CD8-positive, alpha-beta memory T cell (primary cell): ENCODE results near the gene MT1HL1. TPM values are rescaled to one million over a fixed set of nuclear protein-coding genes. Genes with fewer than 3 reads are reported as not detected.

Experiments
- CTCF ChIA-PET: fragments of 350-600 bp; sonication (Branson Sonifier 250); formaldehyde crosslinking; loops from one replicate; lab custom pipeline; 2021; ENCODE audit warnings: antibody characterized with exemption; lab: Charles Lee
- POLR2A ChIA-PET: fragments of 350-600 bp; sonication (Branson Sonifier 250); formaldehyde crosslinking; loops from one replicate; lab custom pipeline; 2021; ENCODE audit warnings: antibody characterized with exemption; lab: Charles Lee
- DNase-seq, 5 donors: peaks; one replicate each; pipeline versions ENCODE4 v3.0.0 to v3.0.0-alpha.2; 2020 to 2022; ENCODE audit warnings: mixed read lengths in 1 of 5
- H3K27ac ChIP-seq: one replicate; pipeline ENCODE4 v1.7.0; 2013; ENCODE audit warnings: low read depth, mild to moderate bottlenecking, low read length, moderate library complexity
- H3K27me3 ChIP-seq: 2 replicates; pipeline ENCODE4 v1.7.0; 2013; ENCODE audit warnings: low read length, mild to moderate bottlenecking; ENCODE audit not compliant: insufficient read depth, poor library complexity, severe bottlenecking
- H3K36me3 ChIP-seq: 2 replicates; pipeline ENCODE4 v1.7.0; 2013; ENCODE audit warnings: mild to moderate bottlenecking, low read length, moderate library complexity; ENCODE audit not compliant: insufficient read depth
- H3K4me1 ChIP-seq: 2 replicates; pipeline ENCODE4 v1.7.0; 2013; ENCODE audit warnings: mild to moderate bottlenecking, low read length, moderate library complexity; ENCODE audit not compliant: insufficient read depth
- H3K4me3 ChIP-seq: 2 replicates; pipeline ENCODE4 v1.7.0; 2013; ENCODE audit warnings: mild to moderate bottlenecking, low read length
- H3K9me3 ChIP-seq: 2 replicates; pipeline ENCODE4 v1.7.0; 2013; ENCODE audit warnings: mild to moderate bottlenecking, low read length
- H3K27ac Mint-ChIP-seq, 8 donors: one replicate each; pipeline ENCODE4 v1.8.0; 2020 to 2021; ENCODE audit warnings: mixed read lengths in 8 of 8, mild to moderate bottlenecking in 6 of 8, inconsistent platforms in 3 of 8, moderate library complexity in 3 of 8
- H3K27me3 Mint-ChIP-seq, 2 donors: one replicate each; pipeline ENCODE4 v1.8.0; 2020 to 2021; ENCODE audit warnings: mixed read lengths in 2 of 2, mild to moderate bottlenecking in 1 of 2, moderate library complexity in 1 of 2
- H3K36me3 Mint-ChIP-seq, 3 donors: one replicate each; pipeline ENCODE4 v1.8.0; 2020 to 2021; ENCODE audit warnings: mixed read lengths in 3 of 3, inconsistent platforms in 1 of 3, mild to moderate bottlenecking in 1 of 3
- H3K4me1 Mint-ChIP-seq, 3 donors: one replicate each; pipeline ENCODE4 v1.8.0; 2020 to 2021; ENCODE audit warnings: mixed read lengths in 3 of 3, inconsistent platforms in 1 of 3, mild to moderate bottlenecking in 1 of 3
- H3K4me3 Mint-ChIP-seq, 7 donors: one replicate each; pipeline ENCODE4 v1.8.0; 2020 to 2021; ENCODE audit warnings: mixed read lengths in 7 of 7, mild to moderate bottlenecking in 6 of 7, moderate library complexity in 4 of 7, inconsistent platforms in 2 of 7
- H3K9me3 Mint-ChIP-seq, 5 donors: one replicate each; pipeline ENCODE4 v1.8.0; 2020 to 2022; ENCODE audit warnings: mixed read lengths in 5 of 5, mild to moderate bottlenecking in 3 of 5, moderate library complexity in 2 of 5, inconsistent platforms in 1 of 5
- polyA plus RNA-seq: library from polyadenylated mRNA; unstranded; fragments of 300-500 nt; fragmentation: Illumina TruSeq; gene quantifications from one replicate; pipeline ENCODE4 v1.2.3, GENCODE V29; 2021
- total RNA-seq, 2 experiments: library from RNA; stranded (reverse); gene quantifications; one replicate each; pipeline ENCODE4 v1.2.3, GENCODE V29; 2021

MT1HL1 gene
- total and polyA plus RNA-seq, 3 experiments from 2014 or later: not detected

GRCh38 chr1:237032029-237032428, 27.8 kb upstream of the MT1HL1 start:
- Mint-ChIP-seq H3K4me3 (no peak overlapping the region), H3K27ac (no peak overlapping the region), H3K27me3 (peaks cover 20 to 43% of the 10 kb centered on the region in 2 donors), H3K9me3 (peaks cover 0 to 3% (median 0%) of the 10 kb centered on the region in 5 donors), H3K36me3 (no peaks in the 10 kb centered on the region), H3K4me1 (no peaks in the 10 kb centered on the region)
- H3K36me3 ChIP-seq: no peaks in the 10 kb centered on the region
- peaks cover 3% of the 10 kb centered on the region for H3K27me3 ChIP-seq
- H3K4me3 ChIP-seq: no peak overlapping the region
- no peaks in the 10 kb centered on the region for H3K9me3 ChIP-seq
- no peak for DNase-seq
- CTCF ChIA-PET: no interaction called here
- POLR2A ChIA-PET: no interaction called here
- H3K27ac ChIP-seq: no peak overlapping the region
- no peaks in the 10 kb centered on the region for H3K4me1 ChIP-seq

- Mint-ChIP-seq H3K27me3 (peaks cover 20 to 43% of the 10 kb centered on the region in 2 donors), H3K27ac (no peak overlapping the region), H3K9me3 (peaks cover 0 to 3% (median 0%) of the 10 kb centered on the region in 5 donors), H3K4me3 (no peak overlapping the region), H3K36me3 (no peaks in the 10 kb centered on the region), H3K4me1 (no peaks in the 10 kb centered on the region)
- H3K4me3 ChIP-seq: no peak overlapping the region
- H3K4me1 ChIP-seq: no peaks in the 10 kb centered on the region
- H3K9me3 ChIP-seq: no peaks in the 10 kb centered on the region
- DNase-seq: no peak
- no peaks in the 10 kb centered on the region for H3K36me3 ChIP-seq
- ChIA-PET POLR2A (no interaction called here), CTCF (no interaction called here)
- no peak overlapping the region for H3K27ac ChIP-seq
- peaks cover 3% of the 10 kb centered on the region for H3K27me3 ChIP-seq
Observed at GRCh38 chr1:237031480-237031879, 27.2 kb upstream of the MT1HL1 start.

GRCh38 chr1:237029850-237030535, 25.8 kb upstream of the MT1HL1 start:
- H3K4me3 ChIP-seq: no peak overlapping the region
- H3K4me3 Mint-ChIP-seq: no peak overlapping the region
- peaks cover 0 to 5% (median 0%) of the 10 kb centered on the region in 3 donors for H3K36me3 Mint-ChIP-seq
- DNase-seq: no peak
- H3K4me1 ChIP-seq: no peaks in the 10 kb centered on the region
- H3K27me3 Mint-ChIP-seq: peaks cover 20 to 48% of the 10 kb centered on the region in 2 donors
- H3K36me3 ChIP-seq: no peaks in the 10 kb centered on the region
- peaks cover 3% of the 10 kb centered on the region for H3K27me3 ChIP-seq
- ChIA-PET CTCF (no interaction called here), POLR2A (no interaction called here)
- H3K27ac ChIP-seq: no peak overlapping the region
- H3K27ac Mint-ChIP-seq: no peak overlapping the region
- no peaks in the 10 kb centered on the region for H3K4me1 Mint-ChIP-seq
- no peaks in the 10 kb centered on the region for H3K9me3 ChIP-seq
- peaks cover 5 to 11% (median 6%) of the 10 kb centered on the region in 5 donors for H3K9me3 Mint-ChIP-seq

- no peak overlapping the region for H3K27ac Mint-ChIP-seq
- POLR2A ChIA-PET: no interaction called here
- no peak for DNase-seq
- peaks cover 18 to 44% of the 10 kb centered on the region in 2 donors for H3K27me3 Mint-ChIP-seq
- H3K9me3 Mint-ChIP-seq: peaks cover 5 to 11% (median 6%) of the 10 kb centered on the region in 5 donors
- H3K4me1 Mint-ChIP-seq: no peaks in the 10 kb centered on the region
- Histone ChIP-seq H3K27me3 (peaks cover 3% of the 10 kb centered on the region), H3K4me1 (no peaks in the 10 kb centered on the region), H3K4me3 (no peak overlapping the region), H3K27ac (no peak overlapping the region), H3K36me3 (no peaks in the 10 kb centered on the region), H3K9me3 (no peaks in the 10 kb centered on the region)
- peaks cover 0 to 5% (median 0%) of the 10 kb centered on the region in 3 donors for H3K36me3 Mint-ChIP-seq
- CTCF ChIA-PET: no interaction called here
- no peak overlapping the region for H3K4me3 Mint-ChIP-seq
Observed at GRCh38 chr1:237029240-237029639, 25.0 kb upstream of the MT1HL1 start.

- CTCF ChIA-PET: no interaction called here
- Histone ChIP-seq H3K4me3 (no peak overlapping the region), H3K4me1 (no peaks in the 10 kb centered on the region), H3K27ac (no peak overlapping the region), H3K9me3 (no peaks in the 10 kb centered on the region), H3K27me3 (peaks cover 3% of the 10 kb centered on the region), H3K36me3 (no peaks in the 10 kb centered on the region)
- no peak overlapping the region for H3K27ac Mint-ChIP-seq
- H3K36me3 Mint-ChIP-seq: peaks cover 0 to 5% (median 0%) of the 10 kb centered on the region in 3 donors
- no peaks in the 10 kb centered on the region for H3K4me1 Mint-ChIP-seq
- no peak for DNase-seq
- H3K4me3 Mint-ChIP-seq: no peak overlapping the region
- H3K27me3 Mint-ChIP-seq: peaks cover 16 to 31% of the 10 kb centered on the region in 2 donors
- POLR2A ChIA-PET: no interaction called here
- H3K9me3 Mint-ChIP-seq: peaks cover 5 to 11% (median 6%) of the 10 kb centered on the region in 5 donors
Observed at GRCh38 chr1:237025358-237026074, 21.3 kb upstream of the MT1HL1 start.

DNA sequence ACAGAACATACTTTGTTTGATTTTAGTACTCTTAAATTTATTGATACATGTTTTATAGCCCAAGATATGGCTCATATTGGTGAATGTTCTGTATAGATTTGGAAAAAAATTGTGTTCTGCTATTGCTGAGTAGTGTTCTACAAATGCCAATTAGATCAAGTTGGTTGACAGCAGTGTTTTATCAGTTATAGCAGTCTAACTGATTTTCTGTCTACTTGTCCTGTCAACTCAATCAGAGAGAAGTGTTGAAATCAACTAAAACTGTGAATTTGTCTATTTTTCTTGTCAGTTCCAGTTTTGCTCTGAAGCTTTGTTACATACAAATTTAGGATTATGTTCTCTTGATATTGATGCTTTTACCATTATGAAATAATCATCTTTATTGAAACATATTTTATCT, 14.7 kb upstream of the MT1HL1 start:
- Mint-ChIP-seq H3K36me3 (no peaks in the 10 kb centered on the region), H3K4me3 (no peak overlapping the region), H3K9me3 (no peaks in the 10 kb centered on the region), H3K4me1 (no peaks in the 10 kb centered on the region), H3K27me3 (peaks cover 0 to 4% of the 10 kb centered on the region in 2 donors), H3K27ac (no peak overlapping the region)
- POLR2A ChIA-PET: no interaction called here
- DNase-seq: no peak
- H3K27me3 ChIP-seq: no peaks in the 10 kb centered on the region
- no peaks in the 10 kb centered on the region for H3K4me1 ChIP-seq
- no peaks in the 10 kb centered on the region for H3K36me3 ChIP-seq
- CTCF ChIA-PET: no interaction called here
- no peak overlapping the region for H3K4me3 ChIP-seq
- no peak overlapping the region for H3K27ac ChIP-seq
- no peaks in the 10 kb centered on the region for H3K9me3 ChIP-seq

GRCh38 chr1:237016626-237017025, 12.4 kb upstream of the MT1HL1 start:
- Histone ChIP-seq H3K27me3 (no peaks in the 10 kb centered on the region), H3K4me3 (no peak overlapping the region), H3K36me3 (no peaks in the 10 kb centered on the region), H3K27ac (no peak overlapping the region), H3K4me1 (no peaks in the 10 kb centered on the region), H3K9me3 (no peaks in the 10 kb centered on the region)
- POLR2A ChIA-PET: no interaction called here
- H3K27me3 Mint-ChIP-seq: peaks cover 0 to 8% of the 10 kb centered on the region in 2 donors
- no peaks in the 10 kb centered on the region for H3K9me3 Mint-ChIP-seq
- H3K27ac Mint-ChIP-seq: no peak overlapping the region
- H3K4me1 Mint-ChIP-seq: no peaks in the 10 kb centered on the region
- no peak overlapping the region for H3K4me3 Mint-ChIP-seq
- H3K36me3 Mint-ChIP-seq: no peaks in the 10 kb centered on the region
- CTCF ChIA-PET: no interaction called here
- DNase-seq: no peak

GRCh38 chr1:237013608-237014007, 9.4 kb upstream of the MT1HL1 start:
- Mint-ChIP-seq H3K27me3 (peaks cover 2 to 11% of the 10 kb centered on the region in 2 donors), H3K36me3 (no peaks in the 10 kb centered on the region), H3K4me3 (no peak overlapping the region), H3K9me3 (no peaks in the 10 kb centered on the region), H3K4me1 (no peaks in the 10 kb centered on the region), H3K27ac (no peak overlapping the region)
- ChIA-PET POLR2A (no interaction called here), CTCF (no interaction called here)
- Histone ChIP-seq H3K27me3 (no peaks in the 10 kb centered on the region), H3K4me3 (no peak overlapping the region), H3K27ac (no peak overlapping the region), H3K4me1 (no peaks in the 10 kb centered on the region), H3K9me3 (no peaks in the 10 kb centered on the region), H3K36me3 (no peaks in the 10 kb centered on the region)
- no peak for DNase-seq
